Upper lobe of right lung (tissue), 1 donor: ENCODE results near the gene HSD17B7. TPM values are rescaled to one million over a fixed set of nuclear protein-coding genes. Genes with fewer than 3 reads are reported as not detected.

Source experiments
- ATAC-seq: fragments of 200-7000 bp; cut with Tn5 transposase; one replicate; pipeline ENCODE4 v1.9.1; 2020; ENCODE audit warnings: mild to moderate bottlenecking, moderate library complexity
- DNase-seq: peaks from one replicate; pipeline ENCODE4 v3.0.0-alpha.2; 2020
- H3K27ac ChIP-seq: fragments of 200-600 bp; one replicate; pipeline ENCODE4 v1.8.0; 2022
- H3K27me3 ChIP-seq: fragments of 200-600 bp; one replicate; pipeline ENCODE4 v1.8.0; 2022; ENCODE audit warnings: mild to moderate bottlenecking
- H3K36me3 ChIP-seq: fragments of 200-600 bp; one replicate; pipeline ENCODE4 v1.8.0; 2022
- H3K4me1 ChIP-seq: fragments of 200-600 bp; one replicate; pipeline ENCODE4 v1.8.0; 2022
- H3K4me3 ChIP-seq: fragments of 200-600 bp; one replicate; pipeline ENCODE4 v1.8.0; 2022; ENCODE audit warnings: mild to moderate bottlenecking
- H3K9me3 ChIP-seq: fragments of 200-600 bp; one replicate; pipeline ENCODE4 v1.8.0; 2022
- intact Hi-C: fragments of 100-400 bp; cut with DNase I; formaldehyde crosslinking; loops from one replicate; pipeline ENCODE4 v1.11.0; 2022
- total RNA-seq: library from RNA; stranded (reverse); fragmentation: NEBNext Ultra II Directional; extraction: Animal tissue kit (Norgen Biotek cat#: 25700); gene quantifications from one replicate; pipeline ENCODE4 v1.2.1, GENCODE V29; 2021
- TF ChIP-seq, protein P1 (sequence below): fragments of 200-600 bp; IDR thresholded peaks from one replicate; pipeline ENCODE4 v1.8.0; 2022; ENCODE audit warnings: antibody characterized with exemption
- donor health status: DM: no; HTN: yes; CAD: no; lungs with severe emphysema.

HSD17B7 gene
- total RNA-seq, 1 donor from 2014 or later: 31.6 TPM

DNA sequence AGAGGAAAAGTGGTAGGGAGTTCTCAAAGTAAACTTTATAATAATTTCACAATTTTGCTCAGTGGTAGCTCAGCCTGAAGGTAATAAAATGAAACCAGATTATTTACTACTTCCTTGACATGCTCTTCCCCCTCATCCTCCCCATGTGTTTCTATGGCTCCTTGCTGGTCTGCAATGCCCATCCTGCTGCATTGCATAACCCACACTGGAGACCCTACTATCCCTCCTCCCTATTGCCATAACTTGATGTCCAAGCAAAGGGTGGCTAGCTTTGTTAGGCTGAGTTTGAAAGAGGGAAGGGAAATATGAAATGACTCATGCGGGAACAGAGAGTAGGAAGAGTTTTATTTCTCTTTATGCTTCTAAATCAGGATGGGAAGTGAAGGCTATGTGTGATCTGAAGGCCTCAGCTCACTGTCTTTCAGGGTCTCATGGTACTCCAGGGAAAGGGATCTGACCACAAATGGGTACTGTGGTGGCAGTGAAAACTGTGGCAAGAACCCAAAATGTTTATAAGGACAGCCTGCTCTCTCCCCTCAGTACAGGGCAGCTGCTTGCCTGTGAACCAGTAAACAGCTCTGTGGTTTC is 36.4 kb upstream of the HSD17B7 start:
- intact Hi-C loops: no loop called here

DNA sequence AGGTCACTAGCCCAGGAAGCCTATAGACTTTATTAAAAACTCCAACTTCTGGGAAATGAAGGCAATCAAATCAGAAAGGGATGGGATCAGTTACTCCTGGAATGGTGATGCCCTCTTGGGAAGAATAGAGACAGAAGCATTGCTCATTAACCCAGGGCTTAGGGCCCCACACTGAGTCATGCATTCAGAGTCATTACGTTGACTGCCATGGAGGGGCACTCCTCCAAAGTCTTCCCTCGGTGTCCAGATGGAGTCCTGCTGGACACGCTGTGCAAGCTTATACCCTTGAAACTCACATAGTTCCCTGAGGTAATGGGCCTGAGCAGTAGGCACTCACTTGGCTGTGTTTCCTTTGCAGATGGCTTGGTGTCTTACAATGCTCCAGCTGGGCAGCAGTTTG is 35.2 kb upstream of the HSD17B7 start:
- no peak overlapping the region for H3K4me3 ChIP-seq
- intact Hi-C loops: no loop called here
- TF ChIP-seq, protein P1, sequence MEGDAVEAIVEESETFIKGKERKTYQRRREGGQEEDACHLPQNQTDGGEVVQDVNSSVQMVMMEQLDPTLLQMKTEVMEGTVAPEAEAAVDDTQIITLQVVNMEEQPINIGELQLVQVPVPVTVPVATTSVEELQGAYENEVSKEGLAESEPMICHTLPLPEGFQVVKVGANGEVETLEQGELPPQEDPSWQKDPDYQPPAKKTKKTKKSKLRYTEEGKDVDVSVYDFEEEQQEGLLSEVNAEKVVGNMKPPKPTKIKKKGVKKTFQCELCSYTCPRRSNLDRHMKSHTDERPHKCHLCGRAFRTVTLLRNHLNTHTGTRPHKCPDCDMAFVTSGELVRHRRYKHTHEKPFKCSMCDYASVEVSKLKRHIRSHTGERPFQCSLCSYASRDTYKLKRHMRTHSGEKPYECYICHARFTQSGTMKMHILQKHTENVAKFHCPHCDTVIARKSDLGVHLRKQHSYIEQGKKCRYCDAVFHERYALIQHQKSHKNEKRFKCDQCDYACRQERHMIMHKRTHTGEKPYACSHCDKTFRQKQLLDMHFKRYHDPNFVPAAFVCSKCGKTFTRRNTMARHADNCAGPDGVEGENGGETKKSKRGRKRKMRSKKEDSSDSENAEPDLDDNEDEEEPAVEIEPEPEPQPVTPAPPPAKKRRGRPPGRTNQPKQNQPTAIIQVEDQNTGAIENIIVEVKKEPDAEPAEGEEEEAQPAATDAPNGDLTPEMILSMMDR: no peak
- H3K4me1 ChIP-seq: no peaks in the 10 kb centered on the region
- no peaks in the 10 kb centered on the region for H3K27me3 ChIP-seq
- peaks cover 3% of the 10 kb centered on the region for H3K36me3 ChIP-seq
- ATAC-seq: no peak
- no peak overlapping the region for H3K27ac ChIP-seq
- H3K9me3 ChIP-seq: no peaks in the 10 kb centered on the region
- DNase-seq: no peak

More for the DNA sequence above, 36.4 kb upstream of the HSD17B7 start:
- TF ChIP-seq, protein P1: no peak
- no peak for ATAC-seq
- peaks cover 3% of the 10 kb centered on the region for H3K36me3 ChIP-seq
- DNase-seq: no peak
- H3K4me1 ChIP-seq: no peaks in the 10 kb centered on the region
- H3K27ac ChIP-seq: no peak overlapping the region
- H3K9me3 ChIP-seq: no peaks in the 10 kb centered on the region
- H3K4me3 ChIP-seq: no peak overlapping the region
- no peaks in the 10 kb centered on the region for H3K27me3 ChIP-seq

DNA sequence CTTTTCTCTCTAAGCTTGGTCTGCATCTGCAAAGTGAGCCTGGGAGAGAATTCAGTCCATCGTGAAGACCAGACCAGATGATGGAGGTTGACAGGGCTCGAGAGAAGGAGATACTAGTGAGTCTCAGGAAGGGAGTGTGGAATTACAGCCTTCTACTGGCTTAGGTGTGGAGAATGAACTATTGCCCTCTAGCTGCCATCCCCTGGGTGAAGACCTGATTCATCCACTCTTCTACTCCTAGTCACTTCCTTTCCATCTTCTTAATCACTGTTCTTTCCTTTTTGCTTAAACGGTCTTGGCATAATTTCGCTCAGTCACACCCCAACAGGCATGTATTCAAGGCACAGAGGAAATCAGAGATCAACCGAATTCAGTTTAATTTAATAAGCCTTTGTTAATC is 34.0 kb upstream of the HSD17B7 start:
- no peaks in the 10 kb centered on the region for H3K4me1 ChIP-seq

DNA sequence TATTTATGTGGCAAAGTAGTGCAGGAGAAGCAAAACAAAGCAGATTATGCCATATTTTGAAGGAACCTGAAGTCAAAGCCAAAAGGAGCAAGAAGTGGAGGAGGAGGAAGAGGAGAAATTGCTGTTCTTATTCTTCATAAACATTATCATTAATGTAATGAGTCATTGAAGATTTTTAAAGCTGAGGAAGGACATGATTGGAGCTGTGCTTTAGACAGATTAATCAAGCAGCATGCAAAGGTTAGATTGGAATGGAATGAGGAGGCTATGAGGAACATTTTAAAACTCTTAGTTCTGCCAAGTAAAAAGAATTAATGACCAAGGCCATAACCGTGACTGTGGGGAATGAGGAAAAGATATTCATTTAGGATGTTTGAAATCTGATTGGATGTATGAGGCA is 33.0 kb upstream of the HSD17B7 start:
- no peak for DNase-seq
- intact Hi-C loops: no loop called here
- Histone ChIP-seq H3K27ac (no peak overlapping the region), H3K27me3 (no peaks in the 10 kb centered on the region), H3K4me1 (no peaks in the 10 kb centered on the region), H3K36me3 (peaks cover 3% of the 10 kb centered on the region), H3K4me3 (no peak overlapping the region), H3K9me3 (no peaks in the 10 kb centered on the region)
- no peak for ATAC-seq
- TF ChIP-seq, protein P1: no peak

More for the DNA sequence above, 34.0 kb upstream of the HSD17B7 start:
- TF ChIP-seq, protein P1: no peak
- H3K4me3 ChIP-seq: no peak overlapping the region
- intact Hi-C loops: no loop called here
- H3K9me3 ChIP-seq: no peaks in the 10 kb centered on the region
- no peak overlapping the region for H3K27ac ChIP-seq
- no peaks in the 10 kb centered on the region for H3K27me3 ChIP-seq
- H3K36me3 ChIP-seq: peaks cover 3% of the 10 kb centered on the region
- no peak for DNase-seq
- ATAC-seq: no peak

DNA sequence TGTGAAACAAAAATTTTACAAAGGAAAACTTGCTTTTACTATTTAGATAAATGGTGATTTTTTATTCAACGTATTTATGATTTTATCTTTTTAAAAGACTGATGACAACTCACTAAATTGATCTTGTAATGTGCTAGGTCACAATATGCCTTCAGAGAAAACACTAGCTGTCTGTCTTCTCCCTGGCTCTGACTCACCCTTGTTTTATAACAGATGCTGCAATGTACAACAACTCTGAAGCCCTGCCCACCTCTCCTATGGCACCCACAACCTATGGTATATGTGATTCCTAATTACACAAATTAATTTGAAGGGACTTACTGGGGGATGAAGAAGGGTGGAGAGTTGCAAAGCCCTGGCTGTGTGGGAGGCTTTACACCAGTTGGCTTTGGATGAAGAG is 24.7 kb upstream of the HSD17B7 start:
- Histone ChIP-seq H3K36me3 (peaks cover 10% of the 10 kb centered on the region), H3K9me3 (no peaks in the 10 kb centered on the region), H3K27ac (no peak overlapping the region), H3K4me3 (no peak overlapping the region), H3K4me1 (no peaks in the 10 kb centered on the region), H3K27me3 (no peaks in the 10 kb centered on the region)
- intact Hi-C loops: no loop called here
- ATAC-seq (no peak), DNase-seq (no peak)
- TF ChIP-seq, protein P1: no peak

DNA sequence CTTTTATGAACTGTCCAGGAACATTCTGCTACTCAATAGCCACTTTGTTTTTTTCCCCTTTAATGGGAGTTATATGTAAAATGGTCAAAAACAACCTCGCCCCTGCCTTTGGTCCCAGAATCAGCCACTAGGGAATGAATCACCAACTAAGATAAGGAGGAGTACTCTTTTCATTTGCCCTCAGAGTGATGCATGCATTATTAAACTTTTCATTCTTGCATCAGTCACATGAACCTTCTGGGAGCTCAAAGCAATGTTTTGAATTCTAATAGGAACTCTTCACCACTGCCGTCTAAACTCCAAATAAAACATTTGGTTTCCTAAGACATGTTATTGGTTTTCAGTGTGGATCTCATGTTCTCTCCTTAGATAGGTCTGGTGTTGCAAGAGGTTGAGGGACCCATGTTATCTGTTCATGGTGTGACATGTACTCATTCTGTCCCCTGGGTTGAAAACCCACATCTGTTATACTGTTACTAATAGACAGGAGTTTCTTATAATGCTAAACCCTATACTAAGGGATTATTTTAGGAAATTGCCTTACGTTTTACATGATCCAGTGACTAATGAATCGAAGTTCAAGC is 17.8 kb upstream of the HSD17B7 start:
- intact Hi-C loops: no loop called here
- no peak for DNase-seq
- H3K4me1 ChIP-seq: no peaks in the 10 kb centered on the region
- TF ChIP-seq, protein P1: no peak
- H3K4me3 ChIP-seq: no peak overlapping the region
- no peaks in the 10 kb centered on the region for H3K9me3 ChIP-seq
- no peak for ATAC-seq
- H3K27me3 ChIP-seq: no peaks in the 10 kb centered on the region
- H3K27ac ChIP-seq: no peak overlapping the region
- H3K36me3 ChIP-seq: peaks cover 20% of the 10 kb centered on the region
